RCC 7860 (cell line): ENCODE data around the gene ZNF587B.
A peak's percentile ranks its signal among the peaks of the same experiment; 100 is the strongest.
"Not testable (repeated sequence)": the region's sequence is repeated elsewhere in the genome, so short reads cannot be mapped to it uniquely, and the experiment has no call there.

Experiments
- DNase-seq: peaks from one replicate; pipeline ENCODE4 v3.0.0-alpha.2; 2015; ENCODE audit warnings: low spot score
- FAIRE-seq: peaks from 2 replicates; lab custom pipeline; 2012; peaks lifted over from hg19 to GRCh38; lab: Jason Lieb, UNC

The ZNF587B gene

GRCh38 chr19:57867868-57868492 is 37.9 kb downstream of the ZNF587B start:
- DNase-seq (no peak), FAIRE-seq (no peak)

GRCh38 chr19:57869655-57870054 is 39.6 kb downstream of the ZNF587B start:
- DNase-seq, FAIRE-seq: not testable (repeated sequence)

GRCh38 chr19:57870225-57870624 is 40.1 kb downstream of the ZNF587B start:
- FAIRE-seq, result no peak
- DNase-seq, result no peak

GRCh38 chr19:57872450-57872849 is 42.4 kb downstream of the ZNF587B start:
- DNase-seq (no peak), FAIRE-seq (no peak)

- not testable (repeated sequence) for FAIRE-seq
Observed at GRCh38 chr19:57873883-57874799, 44.0 kb downstream of the ZNF587B start.

GRCh38 chr19:57886046-57886445 is 55.9 kb downstream of the ZNF587B start:
- DNase-seq (no peak), FAIRE-seq (no peak)

More at GRCh38 chr19:57873883-57874799, 44.0 kb downstream of the ZNF587B start:
- not testable (repeated sequence) for DNase-seq

GRCh38 chr19:57887195-57887941 is 57.3 kb downstream of the ZNF587B start:
- FAIRE-seq (no peak), DNase-seq (no peak)

GRCh38 chr19:57888107-57888559 is 58.0 kb downstream of the ZNF587B start:
- DNase-seq (no peak), FAIRE-seq (no peak)

- FAIRE-seq (no peak), DNase-seq (no peak)
Observed at GRCh38 chr19:57888560-57889231, 58.6 kb downstream of the ZNF587B start, which contains the start of gene ZNF814. TSS of gene ZNF814 (minus strand) at chr19:57889037. CDS start at chr19:57888802, 235 bp downstream.

GRCh38 chr19:57890706-57891105 is 60.6 kb downstream of the ZNF587B start:
- FAIRE-seq, result not testable (repeated sequence)
- DNase-seq, result peak; percentile 66
